ENCODE measurements around the gene PRDX5. TPM values are rescaled to one million over a fixed set of nuclear protein-coding genes. Genes with fewer than 3 reads are reported as not detected.
A peak's percentile ranks its signal among the peaks of the same experiment; 100 is the strongest.

The PRDX5 gene
- total and polyA plus RNA-seq, 9 of the 15 experiments (the other 6 are each of a cell fraction or from before 2014, with no cell fraction given): 40.8 to 327 (median 204) TPM

- TF ChIP-seq, protein P1, sequence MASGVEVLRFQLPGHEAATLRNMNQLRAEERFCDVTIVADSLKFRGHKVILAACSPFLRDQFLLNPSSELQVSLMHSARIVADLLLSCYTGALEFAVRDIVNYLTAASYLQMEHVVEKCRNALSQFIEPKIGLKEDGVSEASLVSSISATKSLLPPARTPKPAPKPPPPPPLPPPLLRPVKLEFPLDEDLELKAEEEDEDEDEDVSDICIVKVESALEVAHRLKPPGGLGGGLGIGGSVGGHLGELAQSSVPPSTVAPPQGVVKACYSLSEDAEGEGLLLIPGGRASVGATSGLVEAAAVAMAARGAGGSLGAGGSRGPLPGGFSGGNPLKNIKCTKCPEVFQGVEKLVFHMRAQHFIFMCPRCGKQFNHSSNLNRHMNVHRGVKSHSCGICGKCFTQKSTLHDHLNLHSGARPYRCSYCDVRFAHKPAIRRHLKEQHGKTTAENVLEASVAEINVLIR (CRISPR knock-in tag; IDR thresholded peaks at IDR 0.05): peak; percentile 47; the same call in 1 of the 2 replicates
- TF ChIP-seq ZNF277 (CRISPR knock-in tag; IDR thresholded peaks at IDR 0.05; ENCODE audit: borderline replicate concordance) (0 out of 2 replicates have a peak, but pooled peaks have one; percentile 44), TRIM24 (IDR thresholded peaks at IDR 0.05) (peak in 1 of 2 experiments; percentile 76; a peak in 1 of 4 replicates), ATF1 (CRISPR knock-in tag; IDR thresholded peaks at IDR 0.05) (no peak), ATF1 (tag; IDR thresholded peaks at IDR 0.05) (peak; percentile 87), KDM4B (IDR thresholded peaks at IDR 0.05; ENCODE audit: borderline replicate concordance in 2 of 2, low read depth in 1 of 2) (peak in 1 of 2 experiments; percentile 97; a peak in 2 of 4 replicates), PCBP2 (IDR thresholded peaks at IDR 0.05; ENCODE audit: low read depth, low read length, poor library complexity, severe bottlenecking) (no peak), ZBTB17 (CRISPR knock-in tag; IDR thresholded peaks at IDR 0.05) (peak; percentile 28; the same call in 1 of the 2 replicates), THRA (IDR thresholded peaks at IDR 0.05) (no peak), TRIM28 (IDR thresholded peaks at IDR 0.05) (no peak), GABPB2 (CRISPR knock-in tag; conservative IDR thresholded peaks at IDR 0.05) (0 out of 2 replicates have a peak, but pooled peaks have one; percentile 15), ZNF121 (CRISPR knock-in tag; conservative IDR thresholded peaks at IDR 0.05) (no peak), AFF4 (CRISPR knock-in tag; IDR thresholded peaks at IDR 0.05) (peak; percentile 91; the same call in 1 of the 2 replicates), NCOA1 (IDR thresholded peaks at IDR 0.05; ENCODE audit: low read depth) (peak; percentile 93), ZBTB7A (IDR thresholded peaks at IDR 0.05; ENCODE audit: borderline replicate concordance, control insufficient read depth, low read depth, low read length) (peak; percentile 85; the same call in 1 of the 2 replicates)
- TF ChIP-seq, protein P2, sequence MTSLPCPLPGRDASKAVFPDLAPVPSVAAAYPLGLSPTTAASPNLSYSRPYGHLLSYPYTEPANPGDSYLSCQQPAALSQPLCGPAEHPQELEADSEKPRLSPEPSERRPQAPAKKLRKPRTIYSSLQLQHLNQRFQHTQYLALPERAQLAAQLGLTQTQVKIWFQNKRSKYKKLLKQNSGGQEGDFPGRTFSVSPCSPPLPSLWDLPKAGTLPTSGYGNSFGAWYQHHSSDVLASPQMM (CRISPR knock-in tag; IDR thresholded peaks at IDR 0.05): no peak
- TF ChIP-seq, protein P3, sequence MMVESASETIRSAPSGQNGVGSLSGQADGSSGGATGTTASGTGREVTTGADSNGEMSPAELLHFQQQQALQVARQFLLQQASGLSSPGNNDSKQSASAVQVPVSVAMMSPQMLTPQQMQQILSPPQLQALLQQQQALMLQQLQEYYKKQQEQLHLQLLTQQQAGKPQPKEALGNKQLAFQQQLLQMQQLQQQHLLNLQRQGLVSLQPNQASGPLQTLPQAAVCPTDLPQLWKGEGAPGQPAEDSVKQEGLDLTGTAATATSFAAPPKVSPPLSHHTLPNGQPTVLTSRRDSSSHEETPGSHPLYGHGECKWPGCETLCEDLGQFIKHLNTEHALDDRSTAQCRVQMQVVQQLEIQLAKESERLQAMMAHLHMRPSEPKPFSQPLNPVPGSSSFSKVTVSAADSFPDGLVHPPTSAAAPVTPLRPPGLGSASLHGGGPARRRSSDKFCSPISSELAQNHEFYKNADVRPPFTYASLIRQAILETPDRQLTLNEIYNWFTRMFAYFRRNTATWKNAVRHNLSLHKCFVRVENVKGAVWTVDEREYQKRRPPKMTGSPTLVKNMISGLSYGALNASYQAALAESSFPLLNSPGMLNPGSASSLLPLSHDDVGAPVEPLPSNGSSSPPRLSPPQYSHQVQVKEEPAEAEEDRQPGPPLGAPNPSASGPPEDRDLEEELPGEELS (CRISPR knock-in tag; IDR thresholded peaks at IDR 0.05; ENCODE audit: borderline replicate concordance): peak; percentile 82; the same call in 1 of the 2 replicates
Measured at GRCh38 chr11:64269540-64270220, 48.2 kb upstream of the PRDX5 start (continued).
